B cell (primary cell): ENCODE measurements around the gene SIRPB2. TPM values are rescaled to one million over a fixed set of nuclear protein-coding genes. Genes with fewer than 3 reads are reported as not detected.

ENCODE experiments used
- ATAC-seq: fragments of 200-7000 bp; cut with Tn5 transposase; one replicate; pipeline ENCODE4 v1.10.0; 2021; ENCODE audit warnings: low read depth, mild to moderate bottlenecking, moderate number of reproducible peaks, moderate library complexity
- CTCF ChIA-PET: fragments of 350-600 bp; sonication (Branson Sonifier 250); formaldehyde crosslinking; loops from one replicate; lab custom pipeline; 2021; ENCODE audit warnings: antibody characterized with exemption, inconsistent platforms; lab: Charles Lee
- POLR2A ChIA-PET: fragments of 350-600 bp; sonication (Branson Sonifier 250); formaldehyde crosslinking; loops from one replicate; lab custom pipeline; 2021; ENCODE audit warnings: antibody characterized with exemption; lab: Charles Lee
- DNase-seq: peaks from one replicate; pipeline ENCODE4 v3.0.0; 2013
- H2AFZ ChIP-seq: 2 replicates; pipeline ENCODE4 v1.6.1; 2012; ENCODE audit warnings: mild to moderate bottlenecking, low read depth, low read length; ENCODE audit not compliant: insufficient read depth, poor library complexity, severe bottlenecking
- H3K27ac ChIP-seq, 2 donors: 1 replicate in 1 of 2; 2 replicates in 1 of 2; pipeline ENCODE4 v1.5.1; 2012 to 2013; ENCODE audit warnings: low read length in 2 of 2, mild to moderate bottlenecking in 2 of 2, moderate library complexity in 1 of 2
- H3K27me3 ChIP-seq, 4 experiments: fragments of 200-600 bp in 1 of 4; sonication (generic) in 1 of 4; replicated peaks in 1 of 4; 1 replicate in 2 of 4; 2 replicates in 2 of 4; pipeline versions ENCODE4 v1.6.1 to v1.7.0; 2013 to 2016; ENCODE audit warnings: low read length in 3 of 4, mild to moderate bottlenecking in 2 of 4, mixed read lengths in 1 of 4, moderate library complexity in 1 of 4; ENCODE audit not compliant: insufficient read depth in 4 of 4, control insufficient read depth in 3 of 4; ENCODE audit errors: control extremely low read depth in 1 of 4
- H3K36me3 ChIP-seq, 2 experiments: replicated peaks in 1 of 2; 1 replicate in 1 of 2; 2 replicates in 1 of 2; pipeline versions ENCODE4 v1.6.1 to v1.7.1; 2013; ENCODE audit warnings: low read length in 1 of 2; ENCODE audit not compliant: insufficient read depth in 2 of 2, control insufficient read depth in 1 of 2; ENCODE audit errors: control extremely low read depth in 1 of 2, extremely low read depth in 1 of 2
- H3K4me1 ChIP-seq, 2 donors: fragments of 200-600 bp in 1 of 2; sonication (generic) in 1 of 2; 1 replicate in 1 of 2; 2 replicates in 1 of 2; pipeline versions ENCODE4 v1.5.1 to v1.6.1; 2013 to 2017; ENCODE audit warnings: low read length in 2 of 2; ENCODE audit not compliant: control insufficient read depth in 2 of 2, insufficient read depth in 2 of 2
- H3K4me2 ChIP-seq: replicated peaks from 2 replicates; pipeline ENCODE3; 2012; ENCODE audit warnings: mild to moderate bottlenecking, low read depth, low read length; ENCODE audit not compliant: poor library complexity, severe bottlenecking
- H3K4me3 ChIP-seq, 5 experiments: fragments of 200-600 bp in 1 of 5; sonication (generic) in 1 of 5; 1 replicate in 3 of 5; 2 replicates in 2 of 5; pipeline versions ENCODE4 v1.5.1 to v1.7.0; 2011 to 2016; ENCODE audit warnings: low read length in 4 of 5, mild to moderate bottlenecking in 4 of 5, low read depth in 2 of 5, control low read depth in 1 of 5, moderate library complexity in 1 of 5; ENCODE audit not compliant: insufficient read depth in 1 of 5; ENCODE audit errors: control extremely low read depth in 1 of 5, extremely low read depth in 1 of 5
- H3K79me2 ChIP-seq: fragments of 200-600 bp; sonication (generic); one replicate; pipeline ENCODE4 v1.6.0; 2016; ENCODE audit warnings: low read length; ENCODE audit not compliant: control insufficient read depth, insufficient read depth
- H3K9ac ChIP-seq: fragments of 200-600 bp; sonication (generic); 2 replicates; pipeline ENCODE4 v1.6.1; 2017; ENCODE audit warnings: mild to moderate bottlenecking, low read length, moderate library complexity
- H3K9me3 ChIP-seq, 3 donors: one replicate each; pipeline versions ENCODE4 v1.6.1 to v1.7.1; 2013; ENCODE audit warnings: low read length in 2 of 3; ENCODE audit not compliant: control insufficient read depth in 2 of 3, insufficient read depth in 1 of 3; ENCODE audit errors: control extremely low read depth in 1 of 3
- H4K20me1 ChIP-seq: 2 replicates; pipeline ENCODE4 v1.6.0; 2012; ENCODE audit warnings: mild to moderate bottlenecking, low read length; ENCODE audit not compliant: insufficient read depth, control insufficient read depth, poor library complexity, severe bottlenecking
- H3K27ac Mint-ChIP-seq: one replicate; pipeline ENCODE4 v1.8.0; 2021; ENCODE audit warnings: mixed read lengths
- H3K27me3 Mint-ChIP-seq: one replicate; pipeline ENCODE4 v1.8.0; 2021; ENCODE audit warnings: mixed read lengths
- H3K4me1 Mint-ChIP-seq: one replicate; pipeline ENCODE4 v1.8.0; 2021; ENCODE audit warnings: mixed read lengths
- H3K4me3 Mint-ChIP-seq: one replicate; pipeline ENCODE4 v1.8.0; 2021; ENCODE audit warnings: mixed read lengths
- H3K9me3 Mint-ChIP-seq: one replicate; pipeline ENCODE4 v1.8.0; 2022; ENCODE audit warnings: mixed read lengths; ENCODE audit not compliant: insufficient read depth
- EZH2 ChIP-seq: IDR thresholded peaks from 2 replicates; pipeline ENCODE4 v1.6.1; 2012; ENCODE audit warnings: borderline replicate concordance, low read depth, mild to moderate bottlenecking, moderate library complexity, low read length; ENCODE audit not compliant: insufficient read depth, poor library complexity, severe bottlenecking
- WGBS: methylation state at CpG from one replicate; pipeline ENCODE4 v1.1.5; 2013; ENCODE audit warnings: missing lambda C conversion rate; ENCODE audit not compliant: insufficient coverage; 5-methylcytosine and 5-hydroxymethylcytosine counted together
- intact Hi-C: fragments of 100-400 bp; cut with micrococcal nuclease; formaldehyde crosslinking; loops from one replicate; pipeline ENCODE4 v1.10.0; 2022
- polyA plus RNA-seq: library from polyadenylated mRNA; depleted of rRNA; stranded (reverse); fragments of >200 nt; gene quantifications from 2 replicates; pipeline ENCODE4 v1.2.3, GENCODE V29; 2012
- total RNA-seq, 2 donors: library from RNA; stranded (reverse); fragments of 120-200 nt in 1 of 2; gene quantifications; 1 replicate in 1 of 2; 2 replicates in 1 of 2; pipeline versions ENCODE4 v1.2.3 to v1.2.4, GENCODE V29; 2013 to 2022
- TF ChIP-seq, protein P1 (sequence below): fragments of 200-600 bp; IDR thresholded peaks from one replicate; pipeline ENCODE4 v1.8.0; 2022; ENCODE audit warnings: antibody characterized with exemption, mild to moderate bottlenecking

The SIRPB2 gene
- total and polyA plus RNA-seq, 2 donors (not counting 1 experiment from before 2014, with no cell fraction given): 0.51 TPM; not detected in 1

DNA sequence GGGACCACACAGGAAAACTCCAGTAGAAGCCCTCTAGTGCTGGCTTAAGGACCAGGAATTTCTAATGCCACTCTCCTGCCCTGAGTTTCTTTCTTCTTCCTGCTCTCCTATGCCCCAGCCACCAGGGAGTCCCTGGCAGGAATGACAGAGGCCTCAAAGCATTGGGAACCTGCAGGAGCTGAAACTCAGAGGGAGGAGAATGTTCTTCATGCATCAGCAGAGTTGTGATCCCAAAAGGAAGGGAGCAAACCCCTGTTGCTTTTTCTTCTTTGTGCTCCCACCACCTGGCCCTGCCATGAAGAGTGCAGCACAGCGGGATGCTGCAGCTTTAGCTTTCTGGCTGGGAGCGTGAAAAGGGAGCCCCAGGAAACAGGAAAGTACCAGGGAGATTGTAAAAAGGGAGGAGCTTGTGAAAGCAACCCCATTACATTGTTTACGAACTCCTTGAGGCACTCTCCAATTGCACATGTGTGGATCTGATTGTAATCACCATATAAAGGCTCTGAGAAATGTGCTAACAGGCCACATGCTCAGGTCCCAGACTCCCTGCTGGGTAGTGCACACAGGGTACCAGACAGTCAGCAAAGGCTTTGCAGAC, 63.7 kb downstream of the SIRPB2 start:
- no peak overlapping the region for H3K4me3 ChIP-seq
- no peak for ATAC-seq
- no peaks in the 10 kb centered on the region for H3K9me3 Mint-ChIP-seq
- intact Hi-C loops: no loop called here
- H4K20me1 ChIP-seq: no peaks in the 10 kb centered on the region
- TF ChIP-seq, protein P1, sequence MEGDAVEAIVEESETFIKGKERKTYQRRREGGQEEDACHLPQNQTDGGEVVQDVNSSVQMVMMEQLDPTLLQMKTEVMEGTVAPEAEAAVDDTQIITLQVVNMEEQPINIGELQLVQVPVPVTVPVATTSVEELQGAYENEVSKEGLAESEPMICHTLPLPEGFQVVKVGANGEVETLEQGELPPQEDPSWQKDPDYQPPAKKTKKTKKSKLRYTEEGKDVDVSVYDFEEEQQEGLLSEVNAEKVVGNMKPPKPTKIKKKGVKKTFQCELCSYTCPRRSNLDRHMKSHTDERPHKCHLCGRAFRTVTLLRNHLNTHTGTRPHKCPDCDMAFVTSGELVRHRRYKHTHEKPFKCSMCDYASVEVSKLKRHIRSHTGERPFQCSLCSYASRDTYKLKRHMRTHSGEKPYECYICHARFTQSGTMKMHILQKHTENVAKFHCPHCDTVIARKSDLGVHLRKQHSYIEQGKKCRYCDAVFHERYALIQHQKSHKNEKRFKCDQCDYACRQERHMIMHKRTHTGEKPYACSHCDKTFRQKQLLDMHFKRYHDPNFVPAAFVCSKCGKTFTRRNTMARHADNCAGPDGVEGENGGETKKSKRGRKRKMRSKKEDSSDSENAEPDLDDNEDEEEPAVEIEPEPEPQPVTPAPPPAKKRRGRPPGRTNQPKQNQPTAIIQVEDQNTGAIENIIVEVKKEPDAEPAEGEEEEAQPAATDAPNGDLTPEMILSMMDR: no peak
- TF ChIP-seq EZH2: no peak
- no peak overlapping the region for H3K27ac Mint-ChIP-seq
- H3K27me3 ChIP-seq: no peaks in the 10 kb centered on the region
- POLR2A ChIA-PET: interaction anchor here (0.9 kb wide), 1 partner anchor 13 kb away, joined by 3 read pairs; no protein-coding TSS in a partner anchor
- H3K36me3 ChIP-seq: no peaks in the 10 kb centered on the region
- H3K4me3 Mint-ChIP-seq: no peak overlapping the region
- no peak for DNase-seq
- H2AFZ ChIP-seq: no peak overlapping the region
- peaks cover 0 to 3% of the 10 kb centered on the region in 2 donors for H3K4me1 ChIP-seq
- no peaks in the 10 kb centered on the region for H3K27me3 Mint-ChIP-seq
- H3K9ac ChIP-seq: no peak overlapping the region
- peaks cover 0 to 4% (median 0%) of the 10 kb centered on the region in 3 donors for H3K9me3 ChIP-seq
- 100% methylated on average over 2 of the region's 3 CpGs for WGBS
- peaks cover 13% of the 10 kb centered on the region for H3K4me1 Mint-ChIP-seq
- H3K27ac ChIP-seq: no peak overlapping the region
- CTCF ChIA-PET: interaction anchor here (1.4 to 1.6 kb wide), 2 partner anchors 8 to 9 kb away, joined by 4 to 5 read pairs; no protein-coding TSS in a partner anchor
- H3K4me2 ChIP-seq: no peak overlapping the region
- H3K79me2 ChIP-seq: no peaks in the 10 kb centered on the region

DNA sequence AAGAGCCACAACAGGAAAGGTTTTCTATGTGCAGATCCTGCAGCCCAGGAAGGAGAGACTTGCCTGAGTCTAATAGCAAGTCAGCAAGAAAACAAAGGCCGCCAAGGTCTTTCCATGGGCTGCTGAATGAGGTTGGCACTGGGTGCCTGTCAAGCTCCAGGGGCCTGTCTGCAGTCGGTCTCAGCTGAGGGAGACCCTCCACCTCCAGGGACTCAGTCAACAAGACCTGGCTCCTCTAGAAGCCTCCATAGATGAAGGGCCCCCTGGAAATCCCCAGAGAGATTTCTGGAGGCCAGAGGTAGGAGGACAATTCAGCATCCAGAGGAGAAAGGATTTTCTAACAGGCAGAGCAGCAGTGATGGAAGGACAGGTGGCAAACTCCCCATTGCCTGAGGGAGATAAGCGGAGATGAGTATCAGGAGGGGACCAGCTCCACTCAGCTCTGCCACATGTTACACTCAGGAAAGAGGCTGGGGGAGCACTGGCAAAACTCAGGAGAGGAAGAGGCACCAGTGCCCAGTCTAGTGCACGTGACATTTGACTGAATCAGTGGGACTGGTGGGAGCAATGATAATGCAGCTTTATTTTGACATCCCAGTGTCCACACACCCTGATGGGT, 64.9 kb downstream of the SIRPB2 start:
- TF ChIP-seq EZH2: no peak
- TF ChIP-seq, protein P1: no peak
- Histone ChIP-seq H2AFZ (no peak overlapping the region), H3K79me2 (no peaks in the 10 kb centered on the region), H4K20me1 (no peaks in the 10 kb centered on the region), H3K4me2 (no peak overlapping the region), H3K4me1 (peaks cover 0 to 3% of the 10 kb centered on the region in 2 donors), H3K9me3 (peaks cover 0 to 4% (median under 1%) of the 10 kb centered on the region in 3 donors), H3K9ac (no peak overlapping the region), H3K27me3 (no peaks in the 10 kb centered on the region), H3K36me3 (no peaks in the 10 kb centered on the region), H3K27ac (no peak overlapping the region), H3K4me3 (no peak overlapping the region)
- no peak overlapping the region for H3K27ac Mint-ChIP-seq
- POLR2A ChIA-PET: no interaction called here
- H3K27me3 Mint-ChIP-seq: no peaks in the 10 kb centered on the region
- no peaks in the 10 kb centered on the region for H3K9me3 Mint-ChIP-seq
- H3K4me1 Mint-ChIP-seq: peaks cover 3% of the 10 kb centered on the region
- intact Hi-C loops: no loop called here
- 56% methylated on average over 3 of the region's 4 CpGs for WGBS
- ATAC-seq (no peak), DNase-seq (no peak)
- CTCF ChIA-PET: interaction anchor here (1.4 to 1.6 kb wide), 2 partner anchors 10 to 11 kb away, joined by 4 to 5 read pairs; no protein-coding TSS in a partner anchor
- H3K4me3 Mint-ChIP-seq: no peak overlapping the region
